H1 (cell line): ENCODE data around the gene TTC28. TPM values are rescaled to one million over a fixed set of nuclear protein-coding genes. Genes with fewer than 3 reads are reported as not detected.

Experiments
- CTCF ChIA-PET: fragments of 300-600 bp; sonication (Branson Sonifier 250); formaldehyde crosslinking; loops from one replicate; lab custom pipeline; 2021; ENCODE audit not compliant: partially characterized antibody; lab: Charles Lee
- POLR2A ChIA-PET: fragments of 300-600 bp; sonication (Branson Sonifier 250); formaldehyde crosslinking; loops from one replicate; lab custom pipeline; 2021; ENCODE audit warnings: inconsistent platforms; ENCODE audit not compliant: partially characterized antibody; lab: Charles Lee
- DNase-seq, 2 experiments: peaks; one replicate each; pipeline versions ENCODE4 v3.0.0 to v3.0.0-alpha.2; 2010 to 2022; ENCODE audit warnings: low spot score in 2 of 2, low read depth in 1 of 2, mixed read lengths in 1 of 2
- FAIRE-seq: peaks from 2 replicates; lab custom pipeline; 2011; peaks lifted over from hg19 to GRCh38; lab: Jason Lieb, UNC
- H2AFZ ChIP-seq: 2 replicates; pipeline ENCODE4 v1.8.1; 2012; ENCODE audit warnings: low read length, inconsistent platforms
- H2AK5ac ChIP-seq: 2 replicates; pipeline ENCODE4 v1.6.1; 2013; ENCODE audit warnings: low read depth, low read length
- H2BK120ac ChIP-seq: replicated peaks from 2 replicates; pipeline ENCODE3; 2013; ENCODE audit warnings: low read depth, low read length, inconsistent platforms
- H2BK12ac ChIP-seq: 2 replicates; pipeline ENCODE4 v1.6.1; 2013; ENCODE audit warnings: low read depth, low read length
- H2BK15ac ChIP-seq: 2 replicates; pipeline ENCODE4 v1.6.1; 2013; ENCODE audit warnings: low read length
- H2BK20ac ChIP-seq: 2 replicates; pipeline ENCODE4 v1.6.1; 2013; ENCODE audit warnings: low read length
- H2BK5ac ChIP-seq: 2 replicates; pipeline ENCODE4 v1.6.1; 2013; ENCODE audit warnings: low read depth, low read length
- H3K14ac ChIP-seq: 2 replicates; pipeline ENCODE4 v1.6.1; 2013; ENCODE audit warnings: inconsistent platforms; ENCODE audit not compliant: insufficient read length
- H3K18ac ChIP-seq: 2 replicates; pipeline ENCODE4 v1.6.1; 2013; ENCODE audit warnings: low read length; ENCODE audit errors: extremely low read depth
- H3K23ac ChIP-seq: 2 replicates; pipeline ENCODE4 v1.6.1; 2013; ENCODE audit warnings: inconsistent platforms; ENCODE audit not compliant: insufficient read length
- H3K23me2 ChIP-seq: 2 replicates; pipeline ENCODE4 v1.6.1; 2013; ENCODE audit warnings: low read depth, low read length
- H3K27ac ChIP-seq: 2 replicates; pipeline ENCODE4 v1.6.1; 2011; ENCODE audit warnings: low read depth, low read length, inconsistent platforms
- H3K27me3 ChIP-seq, 4 experiments: replicated peaks in 1 of 4; 1 replicate in 1 of 4; 2 replicates in 3 of 4; pipeline versions ENCODE4 v1.6.1 to v1.8.1; 2011 to 2013; ENCODE audit warnings: low read length in 3 of 4, mild to moderate bottlenecking in 3 of 4, inconsistent platforms in 2 of 4, mixed read lengths in 2 of 4, moderate library complexity in 1 of 4; ENCODE audit not compliant: control insufficient read depth in 3 of 4, insufficient read depth in 3 of 4; ENCODE audit errors: extremely low read depth in 1 of 4
- H3K36me3 ChIP-seq, 4 experiments: 2 replicates each; pipeline versions ENCODE4 v1.6.1 to v1.8.1; 2011 to 2013; ENCODE audit warnings: mild to moderate bottlenecking in 4 of 4, low read length in 3 of 4, moderate library complexity in 2 of 4, control low read depth in 1 of 4, inconsistent platforms in 1 of 4; ENCODE audit not compliant: insufficient read depth in 4 of 4, control insufficient read depth in 2 of 4
- H3K4ac ChIP-seq: replicated peaks from 2 replicates; pipeline ENCODE3; 2013; ENCODE audit warnings: low read length, low read depth, mixed read lengths, inconsistent platforms; ENCODE audit not compliant: insufficient read length
- H3K4me1 ChIP-seq, 4 experiments: replicated peaks in 1 of 4; 1 replicate in 1 of 4; 2 replicates in 3 of 4; pipeline versions ENCODE4 v1.6.1 to v1.8.1; 2011 to 2013; ENCODE audit warnings: low read length in 3 of 4, inconsistent platforms in 2 of 4, mixed read lengths in 1 of 4; ENCODE audit not compliant: insufficient read depth in 4 of 4, control insufficient read depth in 3 of 4
- H3K4me2 ChIP-seq, 2 experiments: 2 replicates each; pipeline versions ENCODE4 v1.6.1 to v1.8.1; 2011 to 2013; ENCODE audit warnings: low read depth in 2 of 2, low read length in 2 of 2, control low read depth in 1 of 2, inconsistent platforms in 1 of 2, mild to moderate bottlenecking in 1 of 2; ENCODE audit not compliant: insufficient read depth in 1 of 2
- H3K4me3 ChIP-seq, 4 experiments: fragments of 200-600, 300-600 bp in 1 of 4; sonication (generic), shearing (Covaris generic), sonication (Bioruptor Twin) in 1 of 4; 2 replicates each; pipeline versions ENCODE4 v1.5.1 to v1.8.1; 2011 to 2016; ENCODE audit warnings: low read length in 4 of 4, low read depth in 3 of 4, control low read depth in 2 of 4, inconsistent platforms in 2 of 4, mild to moderate bottlenecking in 2 of 4, mixed read lengths in 1 of 4, moderate library complexity in 1 of 4; ENCODE audit not compliant: insufficient read depth in 2 of 4; ENCODE audit errors: extremely low read depth in 1 of 4
- H3K56ac ChIP-seq: replicated peaks from 2 replicates; pipeline ENCODE3; 2013; ENCODE audit warnings: low read depth, mild to moderate bottlenecking, mixed read lengths, low read length, inconsistent platforms; ENCODE audit not compliant: insufficient read length
- H3K79me1 ChIP-seq: 2 replicates; pipeline ENCODE4 v1.6.1; 2013; ENCODE audit warnings: low read depth, low read length, control low read depth
- H3K79me2 ChIP-seq, 2 experiments: 2 replicates each; pipeline versions ENCODE4 v1.6.1 to v1.8.1; 2012 to 2013; ENCODE audit warnings: low read length in 2 of 2, mild to moderate bottlenecking in 2 of 2, inconsistent platforms in 1 of 2; ENCODE audit not compliant: insufficient read depth in 2 of 2, control insufficient read depth in 1 of 2
- H3K9ac ChIP-seq, 4 experiments: replicated peaks in 1 of 4; 1 replicate in 1 of 4; 2 replicates in 3 of 4; pipeline versions ENCODE4 v1.6.1 to v1.8.1; 2011 to 2013; ENCODE audit warnings: low read depth in 3 of 4, low read length in 3 of 4, control low read depth in 2 of 4, mild to moderate bottlenecking in 2 of 4, moderate library complexity in 2 of 4, inconsistent platforms in 1 of 4; ENCODE audit errors: extremely low read depth in 1 of 4
- H3K9me3 ChIP-seq, 2 experiments: 2 replicates each; pipeline versions ENCODE4 v1.6.1 to v1.8.1; 2012 to 2013; ENCODE audit warnings: mild to moderate bottlenecking in 2 of 2, moderate library complexity in 2 of 2, control low read depth in 1 of 2, inconsistent platforms in 1 of 2, low read depth in 1 of 2, low read length in 1 of 2, mixed read lengths in 1 of 2; ENCODE audit not compliant: insufficient read depth in 2 of 2
- H4K20me1 ChIP-seq, 2 experiments: replicated peaks in 1 of 2; 2 replicates each; pipeline versions ENCODE3 to v1.8.1; 2011 to 2013; ENCODE audit warnings: inconsistent platforms in 2 of 2, low read length in 2 of 2, mild to moderate bottlenecking in 1 of 2; ENCODE audit not compliant: insufficient read depth in 2 of 2, control insufficient read depth in 1 of 2
- H4K5ac ChIP-seq: 2 replicates; pipeline ENCODE4 v1.6.1; 2013; ENCODE audit warnings: low read length, low read depth, mixed read lengths, inconsistent platforms; ENCODE audit not compliant: insufficient read length
- H4K8ac ChIP-seq: 2 replicates; pipeline ENCODE4 v1.8.0; 2013; ENCODE audit warnings: mild to moderate bottlenecking, moderate library complexity, low read length, inconsistent platforms; ENCODE audit not compliant: insufficient read depth; ENCODE audit errors: extremely low read depth
- H4K91ac ChIP-seq: replicated peaks from 2 replicates; pipeline ENCODE3; 2013; ENCODE audit warnings: low read length, mixed read lengths, inconsistent platforms; ENCODE audit not compliant: insufficient read length
- CREB1 ChIP-seq: IDR thresholded peaks from 2 replicates; pipeline ENCODE4 v1.6.1; 2012; ENCODE audit warnings: inconsistent platforms
- EGR1 ChIP-seq: IDR thresholded peaks from 2 replicates; pipeline ENCODE4 v1.6.1; 2011; ENCODE audit warnings: low read depth, low read length, borderline replicate concordance
- HDAC6 ChIP-seq: IDR thresholded peaks from one replicate; pipeline ENCODE4 v1.7.1; 2012; ENCODE audit warnings: low read depth, mild to moderate bottlenecking, inconsistent platforms, low read length, moderate library complexity
- NANOG ChIP-seq: IDR thresholded peaks from 2 replicates; pipeline ENCODE4 v1.6.1; 2011; ENCODE audit warnings: low read length, low read depth, mild to moderate bottlenecking, inconsistent platforms; ENCODE audit not compliant: insufficient read depth, poor library complexity, severe bottlenecking
- POLR2AphosphoS5 ChIP-seq: IDR thresholded peaks from 2 replicates; pipeline ENCODE4 v1.6.1; 2011; ENCODE audit warnings: low read depth, low read length
- RFX5 ChIP-seq: IDR thresholded peaks from 2 replicates; pipeline ENCODE4 v1.6.1; 2011; ENCODE audit warnings: low read depth, low read length, improper control_type of control experiment, borderline replicate concordance
- SP4 ChIP-seq: IDR thresholded peaks from 2 replicates; pipeline ENCODE4 v1.6.1; 2012; ENCODE audit warnings: low read length, inconsistent platforms
- SUZ12 ChIP-seq: fragments of 200-600 bp; sonication (generic); IDR thresholded peaks from 2 replicates; pipeline ENCODE4 v1.6.1; 2012; ENCODE audit warnings: mild to moderate bottlenecking, inconsistent platforms, low read length, moderate library complexity, mixed read lengths
- TBP ChIP-seq: IDR thresholded peaks from 2 replicates; pipeline ENCODE4 v1.6.1; 2011; ENCODE audit warnings: low read depth, low read length, improper control_type of control experiment
- ZNF274 ChIP-seq: IDR thresholded peaks from 2 replicates; pipeline ENCODE4 v1.7.0; 2012; ENCODE audit warnings: low read length, borderline replicate concordance; ENCODE audit errors: extremely low read depth
- WGBS, 2 experiments: shearing (Covaris generic) in 1 of 2; methylation state at CpG; one replicate each; pipeline versions ENCODE4 v1.1.6 to v1.1.7; 2013 to 2015; ENCODE audit warnings: low lambda C conversion rate in 2 of 2, mixed read lengths in 2 of 2, inconsistent platforms in 1 of 2, low coverage in 1 of 2, missing lambda C conversion rate in 1 of 2; ENCODE audit not compliant: insufficient replicate concordance in 2 of 2, insufficient coverage in 1 of 2, insufficient read length in 1 of 2; ENCODE audit errors: extremely low coverage in 1 of 2, missing lambda C conversion rate in 1 of 2; 5-methylcytosine and 5-hydroxymethylcytosine counted together
- polyA plus RNA-seq, 7 experiments: library from polyadenylated mRNA; depleted of rRNA in 3 of 7; stranded (reverse) in 5 of 7; unstranded in 2 of 7; fragments of >200 nt in 5 of 7; fragments of 200-250 nt in 2 of 7; gene quantifications; 1 replicate in 5 of 7; 2 replicates in 1 of 7; 4 replicates in 1 of 7; pipeline versions ENCODE4 v1.2.1 to v1.2.3, GENCODE V29; 2011 to 2013; ENCODE audit warnings: missing spikeins in 2 of 7, mixed read lengths in 2 of 7
- total RNA-seq: library from RNA; stranded (reverse); fragmentation: NEBNext Ultra II Directional; extraction: Animal tissue kit (Norgen Biotek cat#: 25700); gene quantifications from 2 replicates; pipeline ENCODE4 v1.2.1, GENCODE V29; 2021
- TF ChIP-seq, protein P1 (sequence below): IDR thresholded peaks from 2 replicates; pipeline ENCODE4 v1.6.1; 2011; ENCODE audit warnings: low read length, improper control_type of control experiment

TTC28 gene
- total and polyA plus RNA-seq, 2 of the 8 experiments (the other 6 are each of a cell fraction or from before 2014, with no cell fraction given), result 2.6 to 12.6 TPM

DNA sequence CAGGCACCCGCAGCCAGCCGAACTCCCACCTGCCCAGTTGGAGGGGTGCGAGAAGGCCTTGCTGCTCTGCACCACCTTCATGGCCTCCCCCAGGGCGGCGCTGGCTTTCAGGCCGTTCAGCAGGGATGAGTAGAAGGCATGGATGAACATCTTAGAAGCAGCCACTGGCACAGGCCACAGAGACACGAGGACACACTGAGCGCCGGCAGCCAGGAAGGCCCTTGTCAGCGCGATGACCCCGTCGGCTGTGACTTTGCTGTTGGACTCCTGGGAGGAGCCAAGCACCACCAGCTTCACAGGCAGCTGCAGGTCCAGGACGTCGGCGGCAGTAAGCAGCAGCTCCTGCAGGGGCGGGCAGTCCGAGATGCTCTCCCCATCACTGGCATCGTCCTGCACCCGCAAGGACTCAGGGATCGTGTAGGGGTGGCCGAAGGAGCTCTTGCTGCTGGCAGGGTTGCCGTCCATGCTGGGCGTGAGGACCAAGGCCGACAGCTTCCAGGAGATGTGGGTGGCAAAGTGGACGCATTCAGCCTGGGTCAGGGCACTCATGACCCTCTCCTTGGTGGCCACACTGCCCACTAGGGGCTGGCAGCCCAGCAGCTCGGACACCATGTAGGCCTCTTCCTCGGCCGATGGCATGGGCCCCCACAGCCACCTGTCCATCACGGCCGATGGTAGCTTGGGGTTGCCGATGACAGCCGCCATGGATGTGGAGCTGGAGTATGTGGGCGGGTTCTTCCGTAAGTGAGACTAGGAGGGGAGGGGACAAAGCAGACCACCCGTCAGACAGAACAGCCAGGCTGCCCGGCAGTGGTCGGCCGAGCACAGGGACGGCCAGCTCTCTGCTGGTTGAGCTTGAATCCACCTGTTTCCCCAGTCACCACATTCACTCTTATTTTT, 680.9 kb downstream of the TTC28 start:
- H2AK5ac ChIP-seq, result no peak overlapping the region
- H3K27me3 ChIP-seq, result peaks cover 0 to 2% (median 0%) of the 10 kb centered on the region in 4 experiments; a peak in 1 of 7 replicates
- no peaks in the 10 kb centered on the region for H3K36me3 ChIP-seq
- no peak overlapping the region for H2BK15ac ChIP-seq
- DNase-seq (no peak), FAIRE-seq (no peak)
- H3K9me3 ChIP-seq, result no peaks in the 10 kb centered on the region
- no peak overlapping the region for H3K9ac ChIP-seq
- H4K20me1 ChIP-seq, result peaks cover 0 to 1% of the 10 kb centered on the region in 2 experiments
- H3K79me1 ChIP-seq, result 0 out of 2 replicates have a peak, but pooled peaks cover 2% of the 10 kb centered on the region
- WGBS, 2 experiments, result 95% methylated on average over 35 of the region's 40 CpGs; no CpG with 5 or more reads in 1 of the 2 experiments
- H2AFZ ChIP-seq, result no peak overlapping the region
- ChIA-PET POLR2A (interaction anchor here (1.1 kb wide), 1 partner anchor 13 kb away, joined by 4 read pairs; no protein-coding TSS in a partner anchor), CTCF (interaction anchor here (0.6 to 3.7 kb wide), 8 partner anchors 9 to 115 kb away, joined by 3 to 31 read pairs (median 8); no protein-coding TSS in a partner anchor)
- no peak overlapping the region for H2BK20ac ChIP-seq
- no peak overlapping the region for H3K56ac ChIP-seq
- H4K8ac ChIP-seq, result no peak overlapping the region; the same call in 1 of the 2 replicates
- H3K23ac ChIP-seq, result no peak overlapping the region
- no peak overlapping the region for H4K5ac ChIP-seq
- H3K18ac ChIP-seq, result no peak overlapping the region
- no peaks in the 10 kb centered on the region for H3K23me2 ChIP-seq
- no peak overlapping the region; the same call in 1 of the 2 replicates for H2BK5ac ChIP-seq
- no peak overlapping the region for H3K14ac ChIP-seq
- H3K79me2 ChIP-seq, result no peaks in the 10 kb centered on the region
- no peak overlapping the region for H3K4me3 ChIP-seq
- H3K27ac ChIP-seq, result no peak overlapping the region
- no peak overlapping the region for H3K4ac ChIP-seq
- H3K4me1 ChIP-seq, result peaks cover 0 to 2% (median 0%) of the 10 kb centered on the region in 4 experiments; a peak in 1 of 7 replicates
- no peak overlapping the region for H2BK120ac ChIP-seq
- no peak overlapping the region for H2BK12ac ChIP-seq
- H4K91ac ChIP-seq, result no peak overlapping the region
- H3K4me2 ChIP-seq, result no peak overlapping the region
- TF ChIP-seq CREB1, result no peak
- no peak for TF ChIP-seq RFX5
- no peak for TF ChIP-seq POLR2AphosphoS5
- no peak for TF ChIP-seq NANOG
- TF ChIP-seq HDAC6, result no peak
- no peak for TF ChIP-seq SP4
- TF ChIP-seq TBP, result no peak
- no peak for TF ChIP-seq SUZ12
- TF ChIP-seq, protein P1, sequence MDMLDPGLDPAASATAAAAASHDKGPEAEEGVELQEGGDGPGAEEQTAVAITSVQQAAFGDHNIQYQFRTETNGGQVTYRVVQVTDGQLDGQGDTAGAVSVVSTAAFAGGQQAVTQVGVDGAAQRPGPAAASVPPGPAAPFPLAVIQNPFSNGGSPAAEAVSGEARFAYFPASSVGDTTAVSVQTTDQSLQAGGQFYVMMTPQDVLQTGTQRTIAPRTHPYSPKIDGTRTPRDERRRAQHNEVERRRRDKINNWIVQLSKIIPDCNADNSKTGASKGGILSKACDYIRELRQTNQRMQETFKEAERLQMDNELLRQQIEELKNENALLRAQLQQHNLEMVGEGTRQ, result no peak
- no peak for TF ChIP-seq ZNF274
- TF ChIP-seq EGR1, result no peak
